Breast epithelium (tissue), 4 donors: ENCODE measurements around the gene SIGMAR1. TPM values are rescaled to one million over a fixed set of nuclear protein-coding genes. Genes with fewer than 3 reads are reported as not detected.
A peak's percentile ranks its signal among the peaks of the same experiment; 100 is the strongest.

Source experiments
- DNase-seq, 2 donors: peaks; one replicate each; pipeline ENCODE4 v3.0.0-alpha.2; 2019; ENCODE audit warnings: low spot score in 2 of 2
- H3K27ac ChIP-seq, 2 donors: fragments of 200-600 bp; sonication (generic) in 1 of 2; one replicate each; pipeline ENCODE4 v1.5.1; 2016 to 2019; ENCODE audit warnings: mild to moderate bottlenecking in 1 of 2
- H3K27me3 ChIP-seq, 2 donors: fragments of 200-600 bp; sonication (generic) in 1 of 2; one replicate each; pipeline versions ENCODE4 v1.5.1 to v1.6.0; 2017 to 2019; ENCODE audit warnings: control low read depth in 1 of 2, mild to moderate bottlenecking in 1 of 2
- H3K36me3 ChIP-seq: fragments of 200-600 bp; one replicate; pipeline ENCODE4 v1.5.1; 2019
- H3K4me1 ChIP-seq, 2 donors: fragments of 200-600 bp; sonication (generic); one replicate each; pipeline ENCODE4 v1.5.1; 2016 to 2019; ENCODE audit warnings: control low read depth in 1 of 2
- H3K4me3 ChIP-seq, 3 donors: fragments of 200-600 bp; sonication (generic); 1 replicate in 2 of 3; 2 replicates in 1 of 3; pipeline ENCODE4 v1.5.1; 2016 to 2019; ENCODE audit warnings: mild to moderate bottlenecking in 3 of 3, moderate library complexity in 2 of 3
- H3K9me3 ChIP-seq, 2 donors: fragments of 200-600 bp; sonication (generic) in 1 of 2; one replicate each; pipeline ENCODE4 v1.5.1; 2016 to 2019; ENCODE audit warnings: control low read depth in 1 of 2
- POLR2A ChIP-seq: fragments of 450-650 bp; IDR thresholded peaks from one replicate; pipeline ENCODE4 v1.6.1; 2016; ENCODE audit warnings: antibody characterized with exemption, mild to moderate bottlenecking, moderate library complexity
- POLR2AphosphoS5 ChIP-seq, 3 donors: sonication (generic); formaldehyde crosslinking; IDR thresholded peaks; one replicate each; pipeline ENCODE4 v1.6.1; 2017; ENCODE audit warnings: antibody characterized with exemption in 3 of 3
- intact Hi-C: fragments of 100-400 bp; cut with DNase I; formaldehyde crosslinking; loops from one replicate; pipeline ENCODE4 v1.15.1; 2023; ENCODE audit warnings: low total_unique reads
- total RNA-seq, 3 donors: library from RNA; depleted of rRNA; stranded (reverse); fragments of >200 nt; gene quantifications; one replicate each; pipeline ENCODE4 v1.1.0, GENCODE V29; 2016
- TF ChIP-seq, protein P1 (sequence below), 3 donors: fragments of 450-650 bp; IDR thresholded peaks; one replicate each; pipeline ENCODE4 v1.5.1; 2016 to 2017; ENCODE audit warnings: antibody characterized with exemption in 3 of 3, mild to moderate bottlenecking in 3 of 3, moderate library complexity in 3 of 3

Gene SIGMAR1
- total RNA-seq, 3 donors from 2014 or later = 62.6 to 84.8 (median 70.8) TPM

DNA sequence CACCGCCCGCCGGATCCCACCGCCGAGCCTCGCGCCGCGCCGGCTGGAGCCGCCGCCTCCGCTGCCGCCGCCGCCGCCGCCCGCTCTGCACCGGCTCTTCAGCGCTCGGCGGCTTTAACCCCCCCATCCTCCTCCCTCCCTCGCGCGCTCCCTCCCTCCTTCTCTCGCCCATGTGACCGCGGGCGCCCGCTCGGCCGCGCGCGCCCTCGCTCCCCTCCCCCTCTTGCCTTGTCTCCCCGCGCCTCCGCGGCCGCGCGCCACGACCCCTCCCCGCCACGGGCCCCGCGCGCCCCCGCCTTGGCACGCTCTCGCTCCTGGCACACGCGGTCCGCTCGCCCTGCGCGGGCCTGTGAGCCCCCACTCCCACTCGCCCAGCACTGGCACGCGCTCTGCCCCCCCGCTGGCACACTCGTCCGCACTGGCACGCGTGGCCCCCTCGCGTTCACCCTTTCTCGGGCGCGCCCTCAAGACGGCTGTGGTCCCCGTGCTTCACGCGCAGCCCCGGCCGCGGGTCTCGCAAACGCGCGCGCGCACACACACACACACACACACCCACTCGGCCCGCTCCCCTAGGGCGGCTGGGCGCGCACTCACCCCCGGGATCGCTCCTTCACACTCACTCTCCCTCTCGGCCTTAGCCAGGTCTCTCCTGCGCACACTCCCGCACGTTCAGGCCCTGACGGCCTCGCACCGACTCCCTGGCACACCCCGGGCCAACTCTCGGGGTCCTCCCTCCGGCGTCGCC is 47.8 kb downstream of the SIGMAR1 start, which contains the start of gene CNTFR:
Gene CNTFR, minus strand, starts transcription at position 89 of the 745 bp plus-strand sequence. CDS start 20,743 bp downstream, outside the sequence.
- no peak for DNase-seq
- intact Hi-C loops = no loop called here
- no peaks in the 10 kb centered on the region for H3K36me3 ChIP-seq
- H3K4me3 ChIP-seq = peak within 1 kb of the TSS; percentile 50 to 73 (median 65)
- peaks cover 0 to 13% of the 10 kb centered on the region in 2 donors for H3K27me3 ChIP-seq
- peaks cover 12 to 26% of the 10 kb centered on the region in 2 donors for H3K4me1 ChIP-seq
- no peak for TF ChIP-seq POLR2AphosphoS5 (IDR thresholded peaks at IDR 0.05)
- no peak for TF ChIP-seq POLR2A
- TF ChIP-seq, protein P1, sequence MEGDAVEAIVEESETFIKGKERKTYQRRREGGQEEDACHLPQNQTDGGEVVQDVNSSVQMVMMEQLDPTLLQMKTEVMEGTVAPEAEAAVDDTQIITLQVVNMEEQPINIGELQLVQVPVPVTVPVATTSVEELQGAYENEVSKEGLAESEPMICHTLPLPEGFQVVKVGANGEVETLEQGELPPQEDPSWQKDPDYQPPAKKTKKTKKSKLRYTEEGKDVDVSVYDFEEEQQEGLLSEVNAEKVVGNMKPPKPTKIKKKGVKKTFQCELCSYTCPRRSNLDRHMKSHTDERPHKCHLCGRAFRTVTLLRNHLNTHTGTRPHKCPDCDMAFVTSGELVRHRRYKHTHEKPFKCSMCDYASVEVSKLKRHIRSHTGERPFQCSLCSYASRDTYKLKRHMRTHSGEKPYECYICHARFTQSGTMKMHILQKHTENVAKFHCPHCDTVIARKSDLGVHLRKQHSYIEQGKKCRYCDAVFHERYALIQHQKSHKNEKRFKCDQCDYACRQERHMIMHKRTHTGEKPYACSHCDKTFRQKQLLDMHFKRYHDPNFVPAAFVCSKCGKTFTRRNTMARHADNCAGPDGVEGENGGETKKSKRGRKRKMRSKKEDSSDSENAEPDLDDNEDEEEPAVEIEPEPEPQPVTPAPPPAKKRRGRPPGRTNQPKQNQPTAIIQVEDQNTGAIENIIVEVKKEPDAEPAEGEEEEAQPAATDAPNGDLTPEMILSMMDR (IDR thresholded peaks at IDR 0.05) = no peak
- no peaks in the 10 kb centered on the region for H3K9me3 ChIP-seq
- peak within 1 kb of the TSS; percentile 29 to 88 for H3K27ac ChIP-seq

- TF ChIP-seq POLR2AphosphoS5 (IDR thresholded peaks at IDR 0.05) = no peak
- TF ChIP-seq, protein P1 (IDR thresholded peaks at IDR 0.05) = no peak
- Histone ChIP-seq H3K9me3 (no peaks in the 10 kb centered on the region), H3K27ac (peak overlapping the region in 1 of 2 donors; percentile 88), H3K36me3 (no peaks in the 10 kb centered on the region), H3K4me1 (peaks cover 12 to 26% of the 10 kb centered on the region in 2 donors), H3K27me3 (peaks cover 0 to 13% of the 10 kb centered on the region in 2 donors), H3K4me3 (peak overlapping the region; percentile 50 to 73 (median 65))
- no peak for DNase-seq
- intact Hi-C loops = no loop called here
These were observed 48.6 kb downstream of the SIGMAR1 start for GRCh38 chr9:34588671-34589635.

DNA sequence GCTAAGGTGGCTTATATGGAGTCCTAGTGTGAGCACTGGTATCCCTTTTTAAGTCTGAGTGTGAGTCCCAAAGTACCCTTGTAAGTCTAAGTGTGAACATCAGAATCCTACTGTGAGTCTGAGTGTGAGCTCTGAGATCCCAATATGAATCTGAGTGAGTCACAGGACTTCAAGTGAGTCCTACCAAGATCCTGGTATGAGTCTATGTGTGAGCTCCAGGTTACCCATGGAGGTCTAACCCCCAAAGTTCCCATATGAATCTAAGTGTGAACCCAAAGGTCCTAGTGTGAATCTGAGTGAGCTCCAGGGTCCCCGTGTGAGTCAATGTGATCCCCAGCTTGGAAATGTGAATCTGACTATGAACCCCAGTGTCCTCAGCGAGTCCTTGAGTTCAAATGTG is 50.3 kb downstream of the SIGMAR1 start:
- intact Hi-C loops = no loop called here
- TF ChIP-seq, protein P1 (IDR thresholded peaks at IDR 0.05) = no peak
- TF ChIP-seq POLR2AphosphoS5 (IDR thresholded peaks at IDR 0.05) (no peak), POLR2A (no peak)
- Histone ChIP-seq H3K36me3 (no peaks in the 10 kb centered on the region), H3K27ac (no peak overlapping the region), H3K4me3 (no peak overlapping the region), H3K4me1 (peaks cover under 1 to 20% of the 10 kb centered on the region in 2 donors), H3K27me3 (peaks cover 0 to 13% of the 10 kb centered on the region in 2 donors), H3K9me3 (no peaks in the 10 kb centered on the region)
- no peak for DNase-seq

DNA sequence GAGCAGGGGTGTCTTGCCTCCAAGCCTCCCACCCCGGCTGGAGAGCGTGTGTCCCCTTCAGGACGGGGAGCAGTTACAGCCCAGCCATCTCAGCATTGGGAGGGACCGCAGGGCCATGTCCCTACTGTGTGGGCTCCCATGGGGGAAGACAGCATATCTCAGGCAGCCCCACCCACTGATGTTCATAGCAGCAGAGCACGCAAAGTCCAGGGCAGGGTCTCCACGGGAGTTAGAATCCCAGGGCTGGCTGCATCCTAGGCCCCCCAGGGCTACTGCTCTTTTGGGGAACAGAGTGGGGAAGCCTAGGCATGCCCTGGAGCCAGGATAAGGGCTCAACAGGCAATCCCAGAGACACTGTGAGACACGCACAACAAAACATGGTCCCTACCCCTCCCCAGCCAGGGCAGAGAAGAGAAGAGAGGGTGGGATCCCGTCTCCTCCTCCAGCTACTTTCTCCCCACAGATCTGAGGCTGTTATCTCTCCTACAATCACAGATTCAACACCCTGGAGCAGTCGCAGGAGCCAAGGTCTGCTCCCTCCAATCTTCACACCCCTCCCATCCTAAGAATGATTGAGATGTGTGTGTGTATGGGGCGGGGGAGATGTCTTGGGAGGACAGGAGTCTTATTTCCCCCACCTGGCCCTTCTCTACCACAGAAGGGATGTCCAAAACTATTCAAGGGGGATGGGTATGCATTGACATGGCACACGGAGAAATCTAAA is 51.5 kb downstream of the SIGMAR1 start:
- no peak for DNase-seq
- no peak overlapping the region for H3K4me3 ChIP-seq
- no peaks in the 10 kb centered on the region for H3K36me3 ChIP-seq
- no peak overlapping the region for H3K27ac ChIP-seq
- TF ChIP-seq POLR2A (no peak), POLR2AphosphoS5 (IDR thresholded peaks at IDR 0.05) (no peak)
- TF ChIP-seq, protein P1 (IDR thresholded peaks at IDR 0.05) = no peak
- intact Hi-C loops = no loop called here
- H3K4me1 ChIP-seq = peaks cover 0 to 9% of the 10 kb centered on the region in 2 donors
- peaks cover 0 to 13% of the 10 kb centered on the region in 2 donors for H3K27me3 ChIP-seq
- H3K9me3 ChIP-seq = no peaks in the 10 kb centered on the region
